ENCODE results near the gene KCNJ9. TPM values are rescaled to one million over a fixed set of nuclear protein-coding genes. Genes with fewer than 3 reads are reported as not detected.
A peak's percentile ranks its signal among the peaks of the same experiment; 100 is the strongest.

The KCNJ9 gene
- total RNA-seq, 1 experiment from 2014 or later: 0.05 TPM

DNA sequence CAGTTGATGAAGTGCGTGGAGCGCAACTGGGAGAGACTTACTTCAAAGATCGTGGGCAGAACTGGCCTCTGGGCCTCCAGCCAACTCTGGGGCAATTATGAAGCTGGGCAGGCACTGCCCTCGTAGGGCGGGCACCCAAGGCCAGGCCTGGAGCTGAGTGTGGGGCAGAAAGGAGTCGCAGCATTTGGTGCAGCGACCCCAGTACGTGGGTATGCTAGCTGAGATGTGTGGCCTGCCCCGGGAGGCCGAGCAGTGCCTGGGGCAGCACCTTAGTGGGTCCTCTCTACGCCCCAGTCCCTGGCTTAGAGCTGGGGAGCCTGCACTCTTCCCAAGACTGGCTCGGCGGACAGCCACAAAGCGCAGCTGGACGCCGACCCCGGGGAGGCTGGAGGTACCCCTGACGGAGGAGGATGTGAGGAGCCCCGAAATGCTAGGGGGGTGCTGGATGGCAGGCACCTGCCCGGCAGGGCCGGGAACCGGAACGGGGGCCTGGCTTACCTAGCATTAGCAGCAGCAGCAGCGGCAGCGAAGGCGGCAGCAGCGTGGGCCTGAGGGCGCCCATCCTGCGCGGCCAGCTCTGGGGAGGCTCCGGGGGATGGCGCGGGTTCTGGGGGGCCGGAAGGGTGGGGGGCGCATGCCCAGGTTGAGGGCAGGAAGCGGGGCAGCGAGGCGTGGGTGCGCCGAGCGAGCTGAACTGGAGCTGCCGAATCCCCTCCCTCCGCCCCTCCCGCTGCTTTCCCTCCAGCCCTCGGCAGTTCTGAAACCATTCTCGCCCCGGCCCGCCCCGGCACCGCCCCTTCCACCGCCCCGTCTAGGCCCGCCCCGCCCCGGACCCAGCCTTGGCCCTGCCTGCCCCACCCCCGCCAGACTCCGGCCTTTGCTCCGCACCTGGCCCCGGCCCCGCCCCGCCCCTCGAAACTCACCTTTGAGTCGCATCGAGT is 16.8 kb downstream of the KCNJ9 start, which contains the start of gene IGSF8 (continued):
- TF ChIP-seq CTCF (IDR thresholded peaks at IDR 0.05 in 2 of 3, conservative IDR thresholded peaks at IDR 0.05 in 1 of 3; ENCODE audit: borderline replicate concordance in 1 of 3, insufficient read depth in 1 of 3, low read depth in 2 of 3, low read length in 2 of 3) (no peak), SIN3A (IDR thresholded peaks at IDR 0.05; ENCODE audit: low read depth) (no peak), EZH2phosphoT487 (IDR thresholded peaks at IDR 0.05; ENCODE audit: borderline replicate concordance) (no peak)

GRCh38 chr1:160098852-160099561 is 17.7 kb downstream of the KCNJ9 start:
- Histone ChIP-seq H3K4me1 (ENCODE audit: control insufficient read depth in 1 of 2, insufficient read depth in 2 of 2, low read length in 2 of 2) (peaks cover 11 to 36% of the 10 kb centered on the region in 2 experiments), H3K9me2 (ENCODE audit: insufficient read depth) (no peaks in the 10 kb centered on the region), H3K4me3 (replicated peaks in 1 of 2; ENCODE audit: low read depth in 1 of 2, low read length in 2 of 2) (peak overlapping the region; percentile 19 to 39), H4K20me1 (ENCODE audit: insufficient read depth) (no peaks in the 10 kb centered on the region), H3K9me3 (ENCODE audit: control insufficient read depth in 1 of 2, insufficient read depth in 1 of 2, low read depth in 1 of 2, low read length in 2 of 2) (no peaks in the 10 kb centered on the region), H3K79me2 (ENCODE audit: insufficient read depth, low read length) (peaks cover 4% of the 10 kb centered on the region; the same call in 1 of the 2 replicates), H3K9ac (ENCODE audit: low read length) (peak overlapping the region; percentile 32; the same call in 1 of the 2 replicates), H3K36me3 (ENCODE audit: control insufficient read depth in 1 of 2, insufficient read depth in 2 of 2, low read length in 2 of 2) (no peaks in the 10 kb centered on the region), H3K27me3 (ENCODE audit: insufficient read depth, low read length) (no peaks in the 10 kb centered on the region), H3K27ac (ENCODE audit: low read depth, low read length) (peak overlapping the region; percentile 55), H3K4me2 (ENCODE audit: low read length) (peak overlapping the region; percentile 77), H2AFZ (ENCODE audit: low read depth, low read length, poor library complexity, severe bottlenecking) (peak overlapping the region; percentile 56)
- ATAC-seq (peak; percentile 90), DNase-seq (ENCODE audit: low read depth, low spot score) (peak; percentile 83)
- no TSS peak for BruUV-seq (replicated peaks)
- intact Hi-C loops (cut with micrococcal nuclease): no loop called here
- ChIA-PET CTCF (interaction anchor here (1.1 to 4.2 kb wide), 8 partner anchors 13 to 300 kb away, joined by 3 to 30 read pairs (median 10); no protein-coding TSS in a partner anchor), RAD21 (ENCODE audit: low non-redundant PET in 1 of 2, low total read pairs in 2 of 2, uncharacterized antibody in 2 of 2, unreplicated experiment in 2 of 2) (interaction anchor here (0.8 to 1.8 kb wide), 3 partner anchors 13 to 153 kb away, joined by 3 to 4 read pairs (median 3); no protein-coding TSS in a partner anchor), POLR2A (interaction anchor here (0.5 to 1.7 kb wide), 3 partner anchors 10 to 149 kb away, joined by 3 to 5 read pairs (median 3); no protein-coding TSS in a partner anchor)
- TF ChIP-seq POLR2AphosphoS5 (IDR thresholded peaks at IDR 0.05; ENCODE audit: low read depth, low read length) (peak; percentile 33; the same call in 1 of the 2 replicates), SP1 (IDR thresholded peaks at IDR 0.05; ENCODE audit: low read depth) (peak; percentile 14; the same call in 1 of the 2 replicates), SIN3A (IDR thresholded peaks at IDR 0.05; ENCODE audit: low read depth) (no peak)
